HTERT RPE-1 (cell line): Measurements from ENCODE around the gene TMEM198.

Source experiments
- in situ Hi-C: fragments of 300-500 bp; cut with MboI; formaldehyde crosslinking; loops from 4 replicates; pipeline ENCODE4 v1.14.3; 2020; ENCODE audit warnings: low sequenced_read_pairs

Gene TMEM198

GRCh38 chr2:219540784-219541504 is 2.9 kb upstream of the TMEM198 start:
- in situ Hi-C loops: no loop called here

GRCh38 chr2:219541611-219542180 is 2.1 kb upstream of the TMEM198 start:
- in situ Hi-C loops: no loop called here

- in situ Hi-C loops: no loop called here
These were observed 765 bp upstream of the TMEM198 start for GRCh38 chr2:219542931-219543595.

GRCh38 chr2:219544567-219544966 is 739 bp downstream of the TMEM198 start:
- in situ Hi-C loops: no loop called here

GRCh38 chr2:219545295-219545942 is 1.6 kb downstream of the TMEM198 start:
- in situ Hi-C loops: no loop called here

GRCh38 chr2:219545943-219546352 is 2.1 kb downstream of the TMEM198 start:
- in situ Hi-C loops: no loop called here

GRCh38 chr2:219547621-219548020 is 3.8 kb downstream of the TMEM198 start:
- in situ Hi-C loops: no loop called here

- in situ Hi-C loops: no loop called here
These were observed 5.2 kb downstream of the TMEM198 start for GRCh38 chr2:219548990-219549389.

- in situ Hi-C loops: no loop called here
These were observed 5.8 kb downstream of the TMEM198 start for GRCh38 chr2:219549619-219550018.

GRCh38 chr2:219551441-219552381 is 7.9 kb downstream of the TMEM198 start:
- in situ Hi-C loops: no loop called here

GRCh38 chr2:219552382-219553167 is 8.7 kb downstream of the TMEM198 start:
- in situ Hi-C loops: no loop called here

- in situ Hi-C loops: no loop called here
These were observed 9.3 kb downstream of the TMEM198 start for GRCh38 chr2:219553168-219553417.

- in situ Hi-C loops: no loop called here
These were observed 9.7 kb downstream of the TMEM198 start for GRCh38 chr2:219553463-219553963.

- in situ Hi-C loops: no loop called here
These were observed 10.5 kb downstream of the TMEM198 start for GRCh38 chr2:219554350-219554749.

GRCh38 chr2:219555956-219556355 is 12.1 kb downstream of the TMEM198 start:
- in situ Hi-C loops: no loop called here

- in situ Hi-C loops: no loop called here
These were observed 12.6 kb downstream of the TMEM198 start for GRCh38 chr2:219556413-219556812.

- in situ Hi-C loops: no loop called here
These were observed 13.5 kb downstream of the TMEM198 start for GRCh38 chr2:219557320-219557719.

GRCh38 chr2:219557791-219558785 is 14.3 kb downstream of the TMEM198 start:
- in situ Hi-C loops: no loop called here
